Liver (tissue), 9 donors: Measurements from ENCODE around the gene USP9X. TPM values are rescaled to one million over a fixed set of nuclear protein-coding genes. Genes with fewer than 3 reads are reported as not detected.
"Not testable (repeated sequence)": the region's sequence is repeated elsewhere in the genome, so short reads cannot be mapped to it uniquely, and the experiment has no call there.

Experiments used
- DNase-seq: peaks from one replicate; pipeline ENCODE4 v3.0.0-alpha.2; 2017; ENCODE audit warnings: low spot score
- H3K27ac ChIP-seq, 2 donors: one replicate each; pipeline ENCODE4 v1.7.0; 2013; ENCODE audit warnings: inconsistent platforms in 2 of 2, low read length in 2 of 2, control low read depth in 1 of 2, low read depth in 1 of 2, mild to moderate bottlenecking in 1 of 2
- H3K27me3 ChIP-seq, 4 donors: one replicate each; pipeline versions ENCODE4 v1.6.1 to v1.7.0; 2013; ENCODE audit warnings: low read length in 3 of 4, inconsistent platforms in 1 of 4, mild to moderate bottlenecking in 1 of 4, moderate library complexity in 1 of 4; ENCODE audit not compliant: control insufficient read depth in 4 of 4, insufficient read depth in 4 of 4
- H3K36me3 ChIP-seq, 4 donors: one replicate each; pipeline versions ENCODE4 v1.6.1 to v1.7.0; 2013; ENCODE audit warnings: low read length in 3 of 4, mild to moderate bottlenecking in 3 of 4, low read depth in 1 of 4, moderate library complexity in 1 of 4; ENCODE audit not compliant: control insufficient read depth in 4 of 4, insufficient read depth in 3 of 4
- H3K4me1 ChIP-seq, 4 donors: one replicate each; pipeline versions ENCODE4 v1.6.1 to v1.7.0; 2013; ENCODE audit warnings: low read length in 3 of 4, mild to moderate bottlenecking in 3 of 4, moderate library complexity in 1 of 4; ENCODE audit not compliant: control insufficient read depth in 4 of 4, insufficient read depth in 4 of 4
- H3K4me3 ChIP-seq, 3 donors: one replicate each; pipeline versions ENCODE4 v1.6.1 to v1.7.0; 2013; ENCODE audit warnings: low read length in 3 of 3, control low read depth in 1 of 3, low read depth in 1 of 3, mild to moderate bottlenecking in 1 of 3
- H3K9ac ChIP-seq, 2 donors: one replicate each; pipeline ENCODE4 v1.7.0; 2013; ENCODE audit warnings: low read length in 2 of 2, mild to moderate bottlenecking in 2 of 2, moderate library complexity in 2 of 2, control low read depth in 1 of 2, low read depth in 1 of 2
- H3K9me3 ChIP-seq, 4 donors: one replicate each; pipeline versions ENCODE4 v1.6.1 to v1.7.0; 2013; ENCODE audit warnings: low read length in 3 of 4; ENCODE audit not compliant: control insufficient read depth in 4 of 4
- ATF3 ChIP-seq: IDR thresholded peaks from 2 replicates; pipeline ENCODE4 v1.6.1; 2016; ENCODE audit warnings: antibody characterized with exemption
- EGR1 ChIP-seq, 2 donors: IDR thresholded peaks; 2 replicates each; pipeline ENCODE4 v1.6.1; 2016 to 2018; ENCODE audit warnings: antibody characterized with exemption in 2 of 2, low read depth in 2 of 2
- FOXA1 ChIP-seq: IDR thresholded peaks from 2 replicates; pipeline ENCODE4 v1.6.1; 2016; ENCODE audit warnings: antibody characterized with exemption
- FOXA2 ChIP-seq: IDR thresholded peaks from 2 replicates; pipeline ENCODE4 v1.6.1; 2016; ENCODE audit warnings: antibody characterized with exemption
- GABPA ChIP-seq, 2 donors: IDR thresholded peaks in 1 of 2; conservative IDR thresholded peaks in 1 of 2; 2 replicates each; pipeline ENCODE4 v1.6.1; 2016; ENCODE audit warnings: antibody characterized with exemption in 2 of 2, mild to moderate bottlenecking in 1 of 2, moderate library complexity in 1 of 2
- JUND ChIP-seq, 2 donors: IDR thresholded peaks; 2 replicates each; pipeline ENCODE4 v1.6.1; 2016; ENCODE audit warnings: antibody characterized with exemption in 2 of 2
- MAX ChIP-seq: IDR thresholded peaks from 2 replicates; pipeline ENCODE4 v1.6.1; 2016; ENCODE audit warnings: antibody characterized with exemption
- NR2F2 ChIP-seq: IDR thresholded peaks from 2 replicates; pipeline ENCODE4 v1.6.1; 2016; ENCODE audit warnings: antibody characterized with exemption
- REST ChIP-seq: IDR thresholded peaks from 2 replicates; pipeline ENCODE4 v1.6.1; 2016; ENCODE audit warnings: antibody characterized with exemption, mild to moderate bottlenecking
- RXRA ChIP-seq, 2 donors: IDR thresholded peaks; 2 replicates each; pipeline ENCODE4 v1.6.1; 2017 to 2018; ENCODE audit warnings: antibody characterized with exemption in 2 of 2, mild to moderate bottlenecking in 1 of 2
- TAF1 ChIP-seq: conservative IDR thresholded peaks from 2 replicates; pipeline ENCODE4 v1.6.1; 2016; ENCODE audit warnings: antibody characterized with exemption, mild to moderate bottlenecking
- WGBS: extraction: QIAGEN DNeasy Blood & Tissue Kit; methylation state at CpG from one replicate; pipeline ENCODE4 v1.1.7; 2013; 5-methylcytosine and 5-hydroxymethylcytosine counted together
- polyA plus RNA-seq, 2 donors: library from polyadenylated mRNA; stranded (reverse) in 1 of 2; unstranded in 1 of 2; fragments of 200-250 nt in 1 of 2; fragments of >200 nt in 1 of 2; fragmentation: Nextera tagmentation in 1 of 2; extraction: Ambion mirVana in 1 of 2; gene quantifications; one replicate each; pipeline versions ENCODE4 v1.2.1 to v1.2.3, GENCODE V29; 2013 to 2015
- total RNA-seq, 2 donors: library from RNA; depleted of rRNA; stranded (reverse); fragments of >200 nt; gene quantifications; one replicate each; pipeline ENCODE4 v1.2.3, GENCODE V29; 2014
- TF ChIP-seq, protein P1 (sequence below): fragments of 150-350 bp; IDR thresholded peaks from 2 replicates; pipeline ENCODE4 v1.5.1; 2017; ENCODE audit warnings: improper control_type of control experiment, low read depth, low read length; ENCODE audit not compliant: missing input control
- TF ChIP-seq, protein P2 (sequence below): IDR thresholded peaks from 2 replicates; pipeline ENCODE4 v1.6.1; 2016; ENCODE audit warnings: antibody characterized with exemption
- donor health status: healthy.
- donor health status: healthy.
- donor health status: healthy.
- donor health status: healthy.
- donor health status: healthy.

Gene USP9X
- total and polyA plus RNA-seq, 4 donors: 13.4 to 117 (median 60.9) TPM

DNA sequence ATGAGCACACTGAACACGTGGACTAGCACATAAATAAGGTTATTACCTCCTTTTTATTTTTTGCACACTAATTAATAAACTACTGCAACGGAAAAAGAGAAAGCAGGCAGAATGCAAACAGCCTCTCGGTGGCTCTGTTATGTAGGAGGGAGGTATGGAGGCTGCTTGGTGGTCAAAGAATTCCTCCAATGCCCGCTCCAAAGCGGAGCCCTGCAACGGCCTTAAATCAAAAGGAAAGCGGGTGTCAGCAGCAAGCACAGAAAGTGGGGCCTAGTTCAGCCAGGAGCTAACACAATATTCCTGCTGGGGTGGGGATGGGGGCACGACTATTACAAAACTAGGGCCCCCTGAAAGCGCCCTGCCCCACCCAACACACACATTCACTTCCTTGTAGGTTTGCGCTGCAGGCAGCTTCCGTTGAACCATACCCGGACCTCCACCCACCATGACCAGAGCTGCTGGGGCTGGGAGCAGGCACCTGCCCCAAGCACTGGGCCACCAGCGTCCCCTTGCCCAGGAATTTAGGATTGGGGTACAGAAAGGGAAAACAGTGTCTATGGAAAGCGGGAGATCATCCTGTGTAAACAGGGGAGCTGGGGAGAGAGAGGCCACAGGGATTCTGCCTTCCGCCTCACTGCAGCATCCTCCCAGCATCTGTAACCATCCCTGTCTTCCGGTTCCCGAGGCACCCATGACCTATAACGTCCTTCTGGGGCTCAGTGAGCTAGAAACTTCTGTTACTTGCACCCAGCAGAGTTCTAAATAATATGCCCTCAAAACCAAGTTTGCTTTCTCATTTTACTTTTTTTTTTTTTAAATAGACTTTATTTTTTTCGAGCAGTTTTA is 191.6 kb downstream of the USP9X start:
- H3K27me3 ChIP-seq: no peaks in the 10 kb centered on the region
- peak overlapping the region in 2 of 3 donors; percentile 11 to 60 for H3K4me3 ChIP-seq
- TF ChIP-seq FOXA2 (no peak), RXRA (IDR thresholded peaks at IDR 0.05) (no peak), TAF1 (no peak), FOXA1 (no peak), EGR1 (IDR thresholded peaks at IDR 0.05; ENCODE audit: low read depth in 2 of 2) (no peak), GABPA (IDR thresholded peaks at IDR 0.05 in 1 of 2, conservative IDR thresholded peaks at IDR 0.05 in 1 of 2) (no peak), MAX (no peak), JUND (IDR thresholded peaks at IDR 0.05) (no peak), ATF3 (no peak), REST (no peak), NR2F2 (no peak)
- TF ChIP-seq, protein P1, sequence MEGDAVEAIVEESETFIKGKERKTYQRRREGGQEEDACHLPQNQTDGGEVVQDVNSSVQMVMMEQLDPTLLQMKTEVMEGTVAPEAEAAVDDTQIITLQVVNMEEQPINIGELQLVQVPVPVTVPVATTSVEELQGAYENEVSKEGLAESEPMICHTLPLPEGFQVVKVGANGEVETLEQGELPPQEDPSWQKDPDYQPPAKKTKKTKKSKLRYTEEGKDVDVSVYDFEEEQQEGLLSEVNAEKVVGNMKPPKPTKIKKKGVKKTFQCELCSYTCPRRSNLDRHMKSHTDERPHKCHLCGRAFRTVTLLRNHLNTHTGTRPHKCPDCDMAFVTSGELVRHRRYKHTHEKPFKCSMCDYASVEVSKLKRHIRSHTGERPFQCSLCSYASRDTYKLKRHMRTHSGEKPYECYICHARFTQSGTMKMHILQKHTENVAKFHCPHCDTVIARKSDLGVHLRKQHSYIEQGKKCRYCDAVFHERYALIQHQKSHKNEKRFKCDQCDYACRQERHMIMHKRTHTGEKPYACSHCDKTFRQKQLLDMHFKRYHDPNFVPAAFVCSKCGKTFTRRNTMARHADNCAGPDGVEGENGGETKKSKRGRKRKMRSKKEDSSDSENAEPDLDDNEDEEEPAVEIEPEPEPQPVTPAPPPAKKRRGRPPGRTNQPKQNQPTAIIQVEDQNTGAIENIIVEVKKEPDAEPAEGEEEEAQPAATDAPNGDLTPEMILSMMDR: no peak
- TF ChIP-seq, protein P2, sequence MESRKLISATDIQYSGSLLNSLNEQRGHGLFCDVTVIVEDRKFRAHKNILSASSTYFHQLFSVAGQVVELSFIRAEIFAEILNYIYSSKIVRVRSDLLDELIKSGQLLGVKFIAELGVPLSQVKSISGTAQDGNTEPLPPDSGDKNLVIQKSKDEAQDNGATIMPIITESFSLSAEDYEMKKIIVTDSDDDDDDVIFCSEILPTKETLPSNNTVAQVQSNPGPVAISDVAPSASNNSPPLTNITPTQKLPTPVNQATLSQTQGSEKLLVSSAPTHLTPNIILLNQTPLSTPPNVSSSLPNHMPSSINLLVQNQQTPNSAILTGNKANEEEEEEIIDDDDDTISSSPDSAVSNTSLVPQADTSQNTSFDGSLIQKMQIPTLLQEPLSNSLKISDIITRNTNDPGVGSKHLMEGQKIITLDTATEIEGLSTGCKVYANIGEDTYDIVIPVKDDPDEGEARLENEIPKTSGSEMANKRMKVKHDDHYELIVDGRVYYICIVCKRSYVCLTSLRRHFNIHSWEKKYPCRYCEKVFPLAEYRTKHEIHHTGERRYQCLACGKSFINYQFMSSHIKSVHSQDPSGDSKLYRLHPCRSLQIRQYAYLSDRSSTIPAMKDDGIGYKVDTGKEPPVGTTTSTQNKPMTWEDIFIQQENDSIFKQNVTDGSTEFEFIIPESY: no peak
- H3K9me3 ChIP-seq: no peaks in the 10 kb centered on the region
- no peak for DNase-seq
- H3K36me3 ChIP-seq: no peaks in the 10 kb centered on the region
- no peak overlapping the region for H3K27ac ChIP-seq
- no peak overlapping the region for H3K9ac ChIP-seq
- WGBS: 67% methylated on average over 19 of the region's 19 CpGs
- H3K4me1 ChIP-seq: peaks cover 0 to 12% (median 2%) of the 10 kb centered on the region in 4 donors

DNA sequence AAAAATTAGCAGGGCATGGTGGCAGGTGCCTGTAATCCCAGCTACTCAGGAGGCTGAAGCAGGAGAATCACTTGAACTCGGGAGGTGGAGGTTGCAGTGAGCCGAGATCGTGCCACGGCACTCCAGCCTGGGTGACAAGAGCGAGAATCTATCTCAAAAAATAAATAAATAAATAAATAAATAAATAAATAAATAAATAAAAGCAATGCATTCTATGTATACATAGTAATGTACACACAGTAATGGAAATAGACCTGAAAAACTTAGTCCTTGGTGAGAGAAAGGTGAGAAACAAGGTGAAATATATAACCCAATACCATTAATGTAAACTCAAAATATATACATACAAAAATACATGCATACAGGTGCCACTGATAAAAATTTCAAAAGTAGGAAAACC is 197.1 kb downstream of the USP9X start:
- H3K36me3 ChIP-seq, H3K27ac ChIP-seq, H3K4me1 ChIP-seq, H3K4me3 ChIP-seq, H3K9me3 ChIP-seq, H3K27me3 ChIP-seq, H3K9ac ChIP-seq, DNase-seq: not testable (repeated sequence)
- over 99% methylated on average over 5 of the region's 5 CpGs for WGBS

DNA sequence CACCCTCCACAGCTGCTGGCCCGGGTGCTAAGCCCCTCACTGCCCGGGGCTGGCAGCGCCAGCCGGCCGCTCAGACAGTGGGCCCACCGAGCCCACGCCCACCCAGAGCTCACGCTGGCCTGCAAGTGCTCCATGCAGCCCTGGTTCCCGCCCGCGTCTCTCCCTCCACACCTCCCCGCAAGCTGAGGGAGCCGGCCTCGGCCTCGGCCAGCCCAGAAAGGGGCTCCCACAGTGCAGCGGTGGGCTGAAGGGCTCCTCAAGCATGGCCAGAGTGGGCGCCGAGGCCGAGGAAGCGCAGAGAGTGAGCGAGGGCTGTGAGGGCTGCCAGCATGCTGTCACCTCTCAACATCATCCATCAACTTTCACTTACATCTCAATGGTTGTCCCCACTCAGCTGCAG is 200.7 kb downstream of the USP9X start:
- H3K4me3 ChIP-seq, DNase-seq, H3K36me3 ChIP-seq, H3K27ac ChIP-seq, H3K4me1 ChIP-seq, H3K27me3 ChIP-seq, H3K9ac ChIP-seq, H3K9me3 ChIP-seq: not testable (repeated sequence)
- WGBS: 97% methylated on average over 21 of the region's 21 CpGs
